Endothelial cell of umbilical vein (primary cell): ENCODE measurements around the gene SMARCC2.

Source experiments
- EZH2 ChIP-seq: IDR thresholded peaks from 2 replicates; pipeline ENCODE4 v1.6.1; 2012; ENCODE audit warnings: borderline replicate concordance, low read depth, mild to moderate bottlenecking, moderate library complexity, low read length, inconsistent platforms; ENCODE audit not compliant: severe bottlenecking
- FOS ChIP-seq: IDR thresholded peaks from 2 replicates; pipeline ENCODE4 v1.6.1; 2011; ENCODE audit warnings: mild to moderate bottlenecking, low read length, moderate library complexity, borderline replicate concordance; ENCODE audit not compliant: insufficient read depth
- JUN ChIP-seq: IDR thresholded peaks from 2 replicates; pipeline ENCODE4 v1.6.1; 2011; ENCODE audit warnings: borderline replicate concordance, low read depth; ENCODE audit not compliant: insufficient read length, insufficient read depth
- MYC ChIP-seq: IDR thresholded peaks from one replicate; pipeline ENCODE4 v1.6.1; 2011; ENCODE audit warnings: mild to moderate bottlenecking, low read depth, low read length
- POLR2A ChIP-seq: IDR thresholded peaks from 2 replicates; pipeline ENCODE4 v1.6.1; 2012; ENCODE audit warnings: low read depth, mild to moderate bottlenecking, control low read depth, low read length
- POLR2AphosphoS5 ChIP-seq: IDR thresholded peaks from 2 replicates; pipeline ENCODE4 v1.6.1; 2012; ENCODE audit warnings: low read depth, mild to moderate bottlenecking, control low read depth, low read length, moderate library complexity; ENCODE audit not compliant: insufficient read depth
- TF ChIP-seq, protein P1 (sequence below), 2 donors: IDR thresholded peaks; 1 replicate in 1 of 2; 2 replicates in 1 of 2; pipeline ENCODE4 v1.5.1; 2011; ENCODE audit warnings: low read length in 2 of 2, mild to moderate bottlenecking in 2 of 2, moderate library complexity in 2 of 2, control low read depth in 1 of 2, inconsistent platforms in 1 of 2, low read depth in 1 of 2; ENCODE audit not compliant: insufficient read depth in 1 of 2; ENCODE audit errors: extremely low read depth in 1 of 2

DNA sequence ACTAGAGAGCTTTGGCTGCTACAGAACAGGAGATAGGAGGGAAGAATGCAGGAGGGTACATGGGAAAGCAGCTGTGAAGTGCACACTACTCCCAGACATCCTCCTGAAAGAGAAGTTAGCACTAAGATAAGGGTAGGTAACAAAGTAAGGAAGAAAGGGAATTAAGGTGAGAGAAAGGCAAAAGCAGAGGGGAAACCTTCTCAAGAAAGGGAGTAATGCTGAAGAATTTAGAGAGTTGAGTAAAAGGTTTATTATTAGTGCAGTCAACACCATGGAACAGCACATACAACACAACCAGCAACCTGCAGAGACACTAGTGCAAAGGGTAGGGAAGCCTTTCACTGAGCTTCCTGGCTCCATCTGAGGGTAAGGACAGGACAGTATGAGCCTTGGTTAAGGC lies 15.0 kb upstream of the SMARCC2 start:
- TF ChIP-seq POLR2A (no peak), EZH2 (no peak), POLR2AphosphoS5 (no peak), FOS (no peak), JUN (no peak), MYC (no peak)
- TF ChIP-seq, protein P1, sequence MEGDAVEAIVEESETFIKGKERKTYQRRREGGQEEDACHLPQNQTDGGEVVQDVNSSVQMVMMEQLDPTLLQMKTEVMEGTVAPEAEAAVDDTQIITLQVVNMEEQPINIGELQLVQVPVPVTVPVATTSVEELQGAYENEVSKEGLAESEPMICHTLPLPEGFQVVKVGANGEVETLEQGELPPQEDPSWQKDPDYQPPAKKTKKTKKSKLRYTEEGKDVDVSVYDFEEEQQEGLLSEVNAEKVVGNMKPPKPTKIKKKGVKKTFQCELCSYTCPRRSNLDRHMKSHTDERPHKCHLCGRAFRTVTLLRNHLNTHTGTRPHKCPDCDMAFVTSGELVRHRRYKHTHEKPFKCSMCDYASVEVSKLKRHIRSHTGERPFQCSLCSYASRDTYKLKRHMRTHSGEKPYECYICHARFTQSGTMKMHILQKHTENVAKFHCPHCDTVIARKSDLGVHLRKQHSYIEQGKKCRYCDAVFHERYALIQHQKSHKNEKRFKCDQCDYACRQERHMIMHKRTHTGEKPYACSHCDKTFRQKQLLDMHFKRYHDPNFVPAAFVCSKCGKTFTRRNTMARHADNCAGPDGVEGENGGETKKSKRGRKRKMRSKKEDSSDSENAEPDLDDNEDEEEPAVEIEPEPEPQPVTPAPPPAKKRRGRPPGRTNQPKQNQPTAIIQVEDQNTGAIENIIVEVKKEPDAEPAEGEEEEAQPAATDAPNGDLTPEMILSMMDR (IDR thresholded peaks at IDR 0.05; ENCODE audit: extremely low read depth in 1 of 2, insufficient read depth in 1 of 2, low read depth in 1 of 2, low read length in 2 of 2) = no peak
